ENCODE data around the gene TACO1. TPM values are rescaled to one million over a fixed set of nuclear protein-coding genes. Genes with fewer than 3 reads are reported as not detected.

The TACO1 gene
- 10 to 100 TPM; 23.3 to 27.8 TPM for total RNA-seq

DNA sequence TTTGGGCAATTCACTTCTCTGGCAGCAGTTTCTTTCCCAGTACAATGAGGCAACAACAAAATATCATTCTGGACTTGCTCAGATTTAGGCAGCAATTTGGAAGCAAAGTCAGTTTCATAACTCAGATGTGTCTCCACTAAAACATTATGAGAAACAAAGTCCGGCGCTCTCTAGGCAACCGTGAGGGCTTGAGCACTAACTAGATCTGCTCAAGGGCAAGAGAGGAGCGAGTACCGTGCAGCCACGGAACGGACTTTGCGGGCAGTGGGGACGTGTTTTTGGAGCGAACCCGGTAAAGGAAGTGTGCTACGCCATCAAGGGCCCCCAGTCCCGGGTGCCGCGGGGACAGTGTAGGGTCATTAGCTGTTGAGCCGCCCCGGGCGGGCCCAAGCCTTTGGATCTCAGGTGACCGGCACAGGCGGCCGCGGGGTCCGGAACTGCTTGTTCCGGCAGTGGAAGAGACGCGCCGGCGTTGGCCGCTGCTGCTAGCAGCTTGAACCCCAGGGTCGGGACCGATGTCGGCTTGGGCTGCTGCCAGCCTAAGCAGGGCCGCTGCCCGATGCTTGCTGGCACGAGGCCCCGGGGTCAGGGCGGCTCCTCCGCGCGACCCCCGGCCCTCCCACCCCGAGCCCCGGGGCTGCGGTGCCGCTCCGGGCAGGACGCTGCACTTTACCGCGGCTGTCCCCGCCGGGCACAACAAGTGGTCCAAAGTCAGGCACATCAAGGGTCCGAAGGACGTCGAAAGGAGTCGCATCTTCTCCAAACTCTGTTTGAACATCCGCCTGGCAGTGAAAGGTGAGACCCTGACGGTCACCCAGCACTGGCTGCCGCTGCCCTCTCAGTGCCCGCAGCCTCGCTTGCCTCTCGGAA lies at the start of gene TACO1:
Gene TACO1, plus strand, starts transcription at position 327 of the 870 bp plus-strand sequence. Its CDS starts 189 bp downstream, at position 516.
- peak; percentile 85 for DNase-seq
- Mint-ChIP-seq H3K27me3 (no peaks in the 10 kb centered on the region), H3K4me3 (peak within 1 kb of the TSS; percentile 96), H3K36me3 (peaks cover 14% of the 10 kb centered on the region), H3K4me1 (peaks cover 43% of the 10 kb centered on the region), H3K9me3 (ENCODE audit: low read depth) (no peaks in the 10 kb centered on the region), H3K27ac (peak within 1 kb of the TSS; percentile 96)
- peak; percentile 93 for ATAC-seq
- CTCF ChIA-PET, result interaction anchor here (0.6 to 7.8 kb wide), 8 partner anchors 11 to 194 kb away, joined by 3 to 56 read pairs (median 4); partner anchors contain the start of gene MAP3K3

DNA sequence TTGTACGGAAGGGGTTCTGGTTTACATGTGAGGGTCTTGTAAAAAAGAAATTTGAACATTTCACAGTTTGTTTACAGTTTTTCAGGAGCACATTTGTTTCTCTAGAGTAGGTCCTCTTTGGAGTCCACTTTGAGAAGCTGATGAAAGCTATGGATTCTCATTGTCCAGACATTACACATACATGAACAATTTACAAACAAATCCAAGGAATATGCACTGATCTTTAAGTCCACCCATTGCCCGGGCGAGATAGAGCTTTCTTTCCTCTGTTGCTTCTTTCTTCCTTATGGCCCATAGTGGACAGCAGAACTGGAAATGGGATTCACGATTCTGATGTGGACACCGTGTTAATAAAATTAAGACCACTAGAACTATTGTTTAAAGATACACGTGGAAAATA lies 48.5 kb upstream of the TACO1 start:
- no peak for ATAC-seq
- H3K4me1 Mint-ChIP-seq, result peaks cover 46% of the 10 kb centered on the region
- H3K36me3 Mint-ChIP-seq, result peaks cover 28% of the 10 kb centered on the region
- H3K27ac Mint-ChIP-seq, result peak overlapping the region; percentile 72
- H3K4me3 Mint-ChIP-seq, result peak overlapping the region; percentile 88
- H3K9me3 Mint-ChIP-seq (ENCODE audit: low read depth), result no peaks in the 10 kb centered on the region
- no peak for DNase-seq
- CTCF ChIA-PET, result interaction anchor here (0.6 to 4.7 kb wide), 9 partner anchors 10 to 158 kb away, joined by 3 to 38 read pairs (median 4); no protein-coding TSS in a partner anchor
- H3K27me3 Mint-ChIP-seq, result no peaks in the 10 kb centered on the region

DNA sequence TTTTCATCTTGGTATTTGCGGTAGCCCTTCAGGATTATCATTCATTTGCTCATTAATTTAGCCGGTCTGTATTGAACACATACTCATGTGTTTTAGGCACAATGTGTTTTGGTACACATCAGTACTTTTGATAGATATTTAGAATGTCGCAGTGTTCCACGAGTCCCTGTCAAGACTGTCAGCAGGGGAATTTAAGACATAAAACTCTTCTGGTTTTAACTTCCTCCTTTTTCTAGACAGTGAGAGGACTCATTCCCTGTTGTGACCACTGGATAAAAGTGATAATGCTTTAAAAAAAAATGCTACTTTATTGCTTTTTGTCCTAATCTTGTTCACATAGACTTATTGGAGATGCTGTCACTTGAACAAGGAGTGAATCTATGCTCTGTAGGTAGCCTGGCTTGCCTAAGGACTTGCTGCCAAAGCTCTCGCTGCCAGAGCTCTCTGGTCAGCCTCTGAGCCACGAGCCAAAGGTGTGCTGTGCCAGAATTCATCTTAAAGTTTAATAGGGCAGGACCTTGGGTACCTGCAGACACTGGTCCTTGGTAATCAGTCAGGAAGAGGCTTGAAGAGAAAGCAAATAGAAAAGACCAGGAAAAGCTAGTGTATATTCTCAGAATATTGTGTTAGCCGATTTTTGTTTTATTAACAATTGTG lies 45.1 kb upstream of the TACO1 start:
- peaks cover 52% of the 10 kb centered on the region for H3K4me1 Mint-ChIP-seq
- CTCF ChIA-PET, result no interaction called here
- H3K4me3 Mint-ChIP-seq, result no peak overlapping the region
- no peaks in the 10 kb centered on the region for H3K9me3 Mint-ChIP-seq (ENCODE audit: low read depth)
- no peak for ATAC-seq
- no peak overlapping the region for H3K27ac Mint-ChIP-seq
- H3K36me3 Mint-ChIP-seq, result peaks cover 34% of the 10 kb centered on the region
- H3K27me3 Mint-ChIP-seq, result no peaks in the 10 kb centered on the region
- no peak for DNase-seq

DNA sequence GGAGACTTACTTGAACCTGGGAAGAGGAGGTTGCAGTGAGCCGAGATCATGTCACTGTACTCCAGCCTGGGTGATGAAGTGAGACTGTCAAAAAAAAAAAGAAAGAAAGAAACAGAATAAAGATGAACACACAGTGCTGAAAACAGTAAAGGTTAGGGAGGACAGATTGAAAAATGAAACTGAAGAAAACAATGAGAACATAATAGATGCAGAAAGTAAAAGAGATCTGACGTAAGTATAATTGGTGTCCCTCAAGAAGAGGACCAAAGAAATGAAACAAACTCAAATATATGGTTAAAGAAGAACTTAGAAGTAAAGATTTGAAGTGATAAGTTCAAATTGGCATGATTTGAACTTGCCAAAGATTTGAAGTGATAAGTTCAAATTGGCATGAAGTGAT lies 43.3 kb upstream of the TACO1 start:
- Mint-ChIP-seq H3K9me3 (ENCODE audit: low read depth) (no peaks in the 10 kb centered on the region), H3K36me3 (peaks cover 29% of the 10 kb centered on the region), H3K4me3 (no peak overlapping the region), H3K4me1 (peaks cover 44% of the 10 kb centered on the region), H3K27me3 (no peaks in the 10 kb centered on the region), H3K27ac (no peak overlapping the region)
- ATAC-seq, result no peak
- no peak for DNase-seq
- CTCF ChIA-PET, result no interaction called here

DNA sequence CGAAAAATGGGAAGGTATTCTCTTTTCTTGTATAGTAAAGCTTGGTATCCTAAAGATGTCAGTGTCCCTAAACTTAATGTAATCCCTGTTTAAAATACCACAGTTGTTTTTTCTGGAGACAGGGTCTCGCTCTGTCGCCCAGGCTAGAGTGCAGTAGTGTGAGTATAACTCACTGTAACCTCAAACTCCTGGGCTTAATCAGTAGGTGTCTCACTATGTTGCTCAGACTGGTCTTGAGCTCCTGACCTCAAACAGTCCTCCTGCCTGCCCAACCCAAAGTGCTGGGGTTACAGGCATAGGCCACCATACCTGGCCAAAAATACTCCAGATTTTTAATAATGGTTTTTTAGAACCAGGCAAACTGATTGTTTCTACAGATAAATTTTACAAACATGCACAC lies 42.3 kb upstream of the TACO1 start:
- Mint-ChIP-seq H3K36me3 (peaks cover 25% of the 10 kb centered on the region), H3K4me1 (peaks cover 37% of the 10 kb centered on the region), H3K27me3 (no peaks in the 10 kb centered on the region), H3K4me3 (no peak overlapping the region), H3K27ac (no peak overlapping the region), H3K9me3 (ENCODE audit: low read depth) (no peaks in the 10 kb centered on the region)
- ATAC-seq (no peak), DNase-seq (no peak)
- CTCF ChIA-PET, result no interaction called here

DNA sequence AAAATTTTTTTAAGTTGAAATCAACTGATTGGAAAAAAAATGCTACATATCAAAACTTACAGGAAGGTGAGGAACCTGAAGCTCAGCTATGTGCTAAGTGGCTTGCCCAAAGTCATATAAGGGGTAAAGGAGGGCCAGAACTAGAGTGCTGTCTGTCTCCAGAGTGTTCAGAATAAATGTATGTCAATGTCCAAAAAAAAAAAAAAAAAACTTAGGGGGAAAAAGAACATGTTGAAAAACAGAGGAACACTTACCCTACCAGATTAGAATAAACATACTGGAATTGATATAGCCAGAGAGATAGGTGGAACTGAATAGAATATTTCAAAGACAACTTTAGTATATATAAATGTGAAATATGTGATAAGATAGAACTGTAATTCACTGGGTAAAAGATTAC lies 38.9 kb upstream of the TACO1 start:
- no peaks in the 10 kb centered on the region for H3K27me3 Mint-ChIP-seq
- no peak overlapping the region for H3K4me3 Mint-ChIP-seq
- H3K4me1 Mint-ChIP-seq, result peaks cover 15% of the 10 kb centered on the region
- CTCF ChIA-PET, result interaction anchor here (2.8 kb wide), 1 partner anchor 10 kb away, joined by 8 read pairs; no protein-coding TSS in a partner anchor
- H3K27ac Mint-ChIP-seq, result no peak overlapping the region
- no peaks in the 10 kb centered on the region for H3K9me3 Mint-ChIP-seq (ENCODE audit: low read depth)
- DNase-seq, result no peak
- no peak for ATAC-seq
- H3K36me3 Mint-ChIP-seq, result peaks cover 11% of the 10 kb centered on the region

DNA sequence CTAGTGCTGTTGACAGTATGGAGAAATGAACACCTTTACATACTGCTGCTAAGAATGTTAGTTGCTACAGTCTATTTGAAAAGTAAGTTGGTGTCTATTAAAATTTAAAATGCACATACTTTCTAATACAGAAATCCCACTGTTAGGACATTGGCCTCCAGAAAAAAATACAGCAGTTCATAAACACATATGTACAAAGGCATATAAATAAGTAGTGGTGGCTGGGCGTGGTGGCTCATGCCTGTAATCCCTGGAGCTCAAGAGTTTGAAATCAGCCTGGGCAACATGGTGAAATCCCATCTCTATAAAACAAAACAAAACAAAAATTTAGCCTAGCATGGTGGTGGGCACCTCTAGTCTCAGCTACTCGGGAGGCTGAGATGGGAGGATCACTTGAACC lies 37.4 kb upstream of the TACO1 start:
- H3K27me3 Mint-ChIP-seq, result no peaks in the 10 kb centered on the region
- H3K4me1 Mint-ChIP-seq, result peaks cover 6% of the 10 kb centered on the region
- peaks cover 2% of the 10 kb centered on the region for H3K36me3 Mint-ChIP-seq
- CTCF ChIA-PET, result interaction anchor here (2.8 kb wide), 1 partner anchor 12 kb away, joined by 8 read pairs; no protein-coding TSS in a partner anchor
- no peaks in the 10 kb centered on the region for H3K9me3 Mint-ChIP-seq (ENCODE audit: low read depth)
- no peak overlapping the region for H3K27ac Mint-ChIP-seq
- H3K4me3 Mint-ChIP-seq, result no peak overlapping the region
- DNase-seq (no peak), ATAC-seq (no peak)

DNA sequence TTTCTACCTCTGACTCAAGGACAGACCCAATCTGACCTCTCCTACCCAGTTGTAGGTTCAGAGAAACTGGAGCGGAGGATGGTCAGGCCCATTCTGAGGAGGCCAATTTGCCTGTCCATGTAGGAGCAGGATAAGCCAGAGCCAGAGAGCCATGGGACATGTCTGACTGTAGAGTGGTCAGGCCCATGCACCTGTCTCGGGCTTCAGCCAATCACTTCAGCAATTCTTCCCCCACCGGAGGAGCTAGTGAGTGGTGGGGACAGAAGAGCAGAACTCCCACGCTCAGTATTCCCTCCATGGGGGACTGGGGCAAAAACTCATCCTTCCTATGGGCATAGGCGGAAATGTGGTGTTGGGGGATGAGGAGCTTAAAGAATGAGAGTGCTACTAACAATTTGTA lies 36.1 kb upstream of the TACO1 start:
- ATAC-seq (no peak), DNase-seq (no peak)
- H3K9me3 Mint-ChIP-seq (ENCODE audit: low read depth), result no peaks in the 10 kb centered on the region
- CTCF ChIA-PET, result interaction anchor here (0.7 kb wide), 1 partner anchor 13 kb away, joined by 3 read pairs; no protein-coding TSS in a partner anchor
- no peaks in the 10 kb centered on the region for H3K27me3 Mint-ChIP-seq
- H3K4me3 Mint-ChIP-seq, result no peak overlapping the region
- peaks cover 2% of the 10 kb centered on the region for H3K36me3 Mint-ChIP-seq
- H3K4me1 Mint-ChIP-seq, result peaks cover 8% of the 10 kb centered on the region
- H3K27ac Mint-ChIP-seq, result peak overlapping the region; percentile 18

DNA sequence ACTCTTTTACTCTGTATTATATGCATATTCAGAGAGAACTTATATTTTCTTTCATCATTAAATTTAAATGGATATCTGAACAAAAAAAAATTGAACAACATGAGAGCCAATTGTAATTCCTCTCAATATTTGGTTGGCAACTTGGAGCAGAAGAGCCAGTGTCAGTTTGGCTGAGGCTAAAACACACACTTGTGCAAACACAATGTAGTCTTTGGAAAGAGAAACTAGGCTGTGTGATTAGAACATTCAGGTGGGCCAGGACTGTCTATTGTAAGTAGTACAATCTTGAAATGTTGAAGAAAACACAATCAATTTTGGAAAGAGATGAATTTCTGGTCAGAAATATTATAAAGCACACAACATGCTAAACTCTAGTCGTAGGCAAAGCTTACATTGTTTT lies 33.5 kb upstream of the TACO1 start:
- no peak for DNase-seq
- no peak for ATAC-seq
- Mint-ChIP-seq H3K4me1 (peaks cover 19% of the 10 kb centered on the region), H3K27me3 (no peaks in the 10 kb centered on the region), H3K9me3 (ENCODE audit: low read depth) (no peaks in the 10 kb centered on the region), H3K36me3 (peaks cover 4% of the 10 kb centered on the region), H3K27ac (no peak overlapping the region), H3K4me3 (no peak overlapping the region)
- CTCF ChIA-PET, result interaction anchor here (1.2 kb wide), 1 partner anchor 15 kb away, joined by 4 read pairs; no protein-coding TSS in a partner anchor

DNA sequence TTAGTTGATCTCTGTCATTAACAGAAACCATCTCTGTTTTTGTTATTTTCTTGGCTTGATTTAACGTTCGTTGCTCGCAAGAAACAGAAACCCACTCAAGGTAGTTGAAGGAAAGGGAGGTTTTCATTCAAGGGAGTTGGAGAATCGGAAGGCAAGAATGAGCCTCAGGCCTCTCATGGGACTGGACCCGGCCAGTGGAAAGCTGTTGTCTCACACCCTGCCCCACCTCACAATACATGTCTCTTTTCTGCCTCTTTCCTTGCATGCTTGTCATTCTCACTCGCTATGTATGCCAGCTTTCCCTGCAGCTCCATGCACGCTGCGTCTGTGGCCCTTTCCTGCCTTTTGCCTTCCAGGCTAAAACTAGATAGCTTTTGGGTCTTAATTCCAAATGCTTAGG lies 32.1 kb upstream of the TACO1 start:
- peaks cover 4% of the 10 kb centered on the region for H3K36me3 Mint-ChIP-seq
- no peak overlapping the region for H3K4me3 Mint-ChIP-seq
- CTCF ChIA-PET, result interaction anchor here (0.6 to 1.3 kb wide), 3 partner anchors 12 to 162 kb away, joined by 3 to 4 read pairs (median 4); partner anchors contain the start of gene DCAF7

DNA sequence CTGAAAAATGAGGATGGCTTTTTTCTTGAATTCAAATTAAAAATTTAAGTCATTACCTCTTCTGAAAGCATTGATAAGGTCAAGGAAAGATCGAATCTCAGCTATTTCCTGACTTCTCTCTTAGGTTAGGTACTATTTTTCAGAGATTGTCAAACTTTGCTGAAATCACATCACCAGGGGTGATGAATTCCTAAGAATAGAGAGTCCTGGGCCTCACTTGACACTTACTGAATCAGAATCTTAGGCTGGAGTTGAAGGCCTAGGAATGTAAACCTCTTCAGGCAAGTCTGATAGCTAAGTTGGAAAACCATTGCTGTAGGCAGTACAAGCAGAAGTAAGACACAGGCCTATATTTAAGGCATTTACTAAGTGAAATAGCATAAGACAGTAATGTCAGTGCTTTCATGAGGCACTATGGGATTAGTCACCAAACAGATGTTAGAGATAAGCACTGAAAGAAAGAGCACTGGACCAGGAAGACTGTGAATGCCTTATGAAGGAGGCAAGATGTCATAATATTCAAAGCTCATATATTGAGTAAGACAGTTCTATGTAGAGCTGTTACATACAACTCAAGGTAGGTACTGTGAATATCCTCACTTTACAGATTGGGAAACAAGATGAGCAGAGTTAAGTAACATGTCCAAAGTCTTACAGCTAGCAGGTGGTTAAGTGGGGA lies 28.9 kb upstream of the TACO1 start:
- H3K27ac Mint-ChIP-seq, result no peak overlapping the region
- no peak for ATAC-seq
- CTCF ChIA-PET, result interaction anchor here (0.8 to 1.0 kb wide), 2 partner anchors 20 to 136 kb away, joined by 3 read pairs; no protein-coding TSS in a partner anchor
- no peaks in the 10 kb centered on the region for H3K27me3 Mint-ChIP-seq
- no peak for DNase-seq
- H3K4me1 Mint-ChIP-seq, result peaks cover 21% of the 10 kb centered on the region
- H3K9me3 Mint-ChIP-seq (ENCODE audit: low read depth), result no peaks in the 10 kb centered on the region
- H3K4me3 Mint-ChIP-seq, result no peak overlapping the region
- H3K36me3 Mint-ChIP-seq, result peaks cover 2% of the 10 kb centered on the region

More for the DNA sequence above, 32.1 kb upstream of the TACO1 start:
- Mint-ChIP-seq H3K27me3 (no peaks in the 10 kb centered on the region), H3K27ac (no peak overlapping the region), H3K4me1 (peaks cover 16% of the 10 kb centered on the region), H3K9me3 (ENCODE audit: low read depth) (no peaks in the 10 kb centered on the region)
- ATAC-seq, result no peak
- no peak for DNase-seq

DNA sequence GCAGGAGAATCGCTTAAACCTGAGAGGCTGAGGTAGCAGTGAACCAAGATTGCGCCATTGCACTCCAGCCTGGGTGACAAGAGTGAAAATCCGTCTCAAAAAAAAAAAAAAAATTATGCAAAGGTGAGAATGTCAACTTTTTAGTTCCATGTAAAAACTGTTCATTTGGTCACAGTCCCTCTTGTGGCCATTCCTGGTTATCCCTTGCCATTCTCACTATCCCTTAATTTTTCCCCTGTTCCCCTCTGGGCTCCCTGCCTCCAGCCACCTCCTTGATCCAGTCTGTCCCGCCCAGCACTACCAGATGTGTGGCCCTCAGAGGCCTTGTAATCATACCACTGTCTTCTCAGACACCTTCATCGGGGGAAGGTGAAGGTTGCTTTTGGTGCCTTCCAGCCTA lies 27.1 kb upstream of the TACO1 start:
- H3K4me3 Mint-ChIP-seq, result no peak overlapping the region
- DNase-seq, result no peak
- peaks cover 2% of the 10 kb centered on the region for H3K36me3 Mint-ChIP-seq
- H3K4me1 Mint-ChIP-seq, result peaks cover 20% of the 10 kb centered on the region
- H3K9me3 Mint-ChIP-seq (ENCODE audit: low read depth), result no peaks in the 10 kb centered on the region
- no peaks in the 10 kb centered on the region for H3K27me3 Mint-ChIP-seq
- no peak for ATAC-seq
- H3K27ac Mint-ChIP-seq, result no peak overlapping the region
- CTCF ChIA-PET, result no interaction called here
